HG03460 (cell line): ENCODE data around the gene VCPKMT.

Experiments used
- ATAC-seq: cut with Tn5 transposase; IDR thresholded peaks from one replicate; pipeline ENCODE4 v1.9.1; 2021; ENCODE audit not compliant: unreplicated experiment

Gene VCPKMT

GRCh38 chr14:50067723-50068495 lies 48.5 kb downstream of the VCPKMT start:
- no peak for ATAC-seq

DNA sequence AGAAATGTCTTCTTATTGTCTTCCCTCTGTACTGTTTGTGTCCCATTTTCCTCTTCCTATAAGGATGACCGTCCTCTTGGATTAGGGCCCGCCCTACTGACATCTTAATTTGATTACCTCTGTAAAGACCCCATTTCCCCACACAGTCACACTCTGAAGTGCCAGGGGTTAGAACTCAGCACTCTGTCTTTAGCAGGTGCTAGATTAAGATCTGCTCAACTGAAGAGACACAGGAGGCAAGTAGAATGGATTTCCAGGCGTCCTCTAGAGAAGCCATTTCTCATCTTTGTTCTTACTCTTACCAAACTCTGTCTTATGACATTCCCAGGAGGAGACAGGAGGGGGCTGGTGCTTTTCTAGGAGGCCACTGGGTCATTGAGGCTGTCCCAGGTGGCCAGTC lies 50.8 kb downstream of the VCPKMT start:
- ATAC-seq: no peak

- ATAC-seq: peak; percentile 49
These were observed 51.4 kb downstream of the VCPKMT start for GRCh38 chr14:50064993-50065392.

GRCh38 chr14:50063876-50064420 lies 52.4 kb downstream of the VCPKMT start:
- no peak for ATAC-seq

GRCh38 chr14:50062438-50063085 lies 53.8 kb downstream of the VCPKMT start:
- peak; percentile 37 for ATAC-seq

DNA sequence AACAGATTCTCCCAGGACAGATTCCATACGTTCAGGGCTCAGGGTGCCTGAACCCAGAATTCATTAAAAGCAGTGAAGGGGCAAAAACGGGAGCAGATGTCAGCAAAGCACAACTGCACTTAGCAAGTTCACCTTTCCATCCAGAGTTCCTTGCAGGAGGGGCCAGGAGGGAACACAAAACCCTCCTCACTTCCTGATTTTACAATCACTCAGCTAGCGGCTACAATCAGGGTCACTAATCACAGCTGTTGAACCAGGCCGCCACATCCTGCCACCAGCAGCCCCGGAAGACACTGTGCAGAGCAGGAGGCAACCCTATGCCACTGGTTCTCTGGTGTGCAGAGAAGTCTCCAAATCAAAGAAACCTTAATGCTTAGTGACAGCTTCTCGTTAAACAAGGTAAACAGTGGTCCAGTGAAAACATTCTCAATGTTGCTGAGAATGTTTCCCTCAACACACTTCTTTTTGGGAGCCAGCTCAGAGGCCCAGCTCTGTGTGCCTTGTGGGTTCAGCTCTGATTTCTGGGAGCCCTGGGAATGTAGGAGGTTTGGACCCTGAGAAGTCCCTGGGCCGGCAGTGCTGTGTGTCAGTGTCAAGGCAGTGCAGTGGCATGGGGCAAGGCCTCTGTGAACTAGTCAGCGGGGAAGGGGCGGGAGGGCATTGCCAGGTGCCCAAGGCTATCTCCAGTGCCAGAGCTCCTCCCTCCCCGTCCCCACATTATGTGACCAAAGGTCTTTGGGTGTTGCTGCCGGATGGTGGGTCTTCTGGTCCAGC lies 54.5 kb downstream of the VCPKMT start:
- peak; percentile 57 for ATAC-seq

GRCh38 chr14:50060871-50061663 lies 55.3 kb downstream of the VCPKMT start:
- ATAC-seq: peak; percentile 21

DNA sequence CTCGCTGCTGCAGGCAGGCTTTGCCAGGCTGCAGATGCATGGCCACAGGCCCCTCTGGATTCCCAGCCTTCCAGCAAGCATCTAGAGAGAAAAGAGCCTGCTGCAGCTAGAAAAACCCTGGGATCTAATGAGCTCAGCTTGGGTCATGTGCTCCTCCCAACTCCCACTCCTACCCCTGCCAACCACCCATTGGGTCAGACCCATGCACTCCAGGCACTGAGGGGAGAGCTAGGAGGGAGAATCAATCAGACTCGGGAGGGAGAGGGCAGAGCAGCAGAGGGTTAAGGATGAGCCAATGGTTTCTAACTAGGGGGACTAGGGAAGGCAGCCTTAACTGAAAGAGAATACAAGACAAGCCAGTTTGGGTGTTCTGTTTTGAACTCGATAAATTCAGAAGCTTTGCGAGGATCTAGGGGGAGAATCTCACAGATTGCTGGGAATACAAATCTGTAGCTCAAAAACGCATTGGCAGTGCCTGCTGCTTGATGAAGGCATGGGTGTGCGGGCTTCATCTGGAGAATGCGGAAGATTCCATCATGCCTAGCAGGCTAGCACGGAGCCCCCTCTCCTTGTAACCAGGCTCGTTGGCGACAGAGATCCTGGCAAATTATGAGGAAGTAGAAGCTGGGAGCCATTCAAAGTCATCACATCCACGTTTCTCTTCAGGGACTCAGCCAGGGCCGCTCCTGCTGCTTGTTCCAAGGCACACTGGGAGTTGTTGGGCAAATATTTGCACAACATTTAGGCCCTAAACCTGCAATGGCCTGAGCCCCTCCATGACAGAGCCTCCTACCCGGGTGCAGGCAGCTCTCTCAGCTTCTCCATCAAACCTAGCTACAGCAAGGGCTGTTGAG lies 56.4 kb downstream of the VCPKMT start:
- ATAC-seq: no peak
